ENCODE data around the gene ANK3.
A peak's percentile ranks its signal among the peaks of the same experiment; 100 is the strongest.

The ANK3 gene

GRCh38 chr10:60384708-60385398 is 4.8 kb downstream of the ANK3 start:
- peak; percentile 98 to 99 for DNase-seq (ENCODE audit: low read depth in 2 of 2)
- TF ChIP-seq, protein P1, sequence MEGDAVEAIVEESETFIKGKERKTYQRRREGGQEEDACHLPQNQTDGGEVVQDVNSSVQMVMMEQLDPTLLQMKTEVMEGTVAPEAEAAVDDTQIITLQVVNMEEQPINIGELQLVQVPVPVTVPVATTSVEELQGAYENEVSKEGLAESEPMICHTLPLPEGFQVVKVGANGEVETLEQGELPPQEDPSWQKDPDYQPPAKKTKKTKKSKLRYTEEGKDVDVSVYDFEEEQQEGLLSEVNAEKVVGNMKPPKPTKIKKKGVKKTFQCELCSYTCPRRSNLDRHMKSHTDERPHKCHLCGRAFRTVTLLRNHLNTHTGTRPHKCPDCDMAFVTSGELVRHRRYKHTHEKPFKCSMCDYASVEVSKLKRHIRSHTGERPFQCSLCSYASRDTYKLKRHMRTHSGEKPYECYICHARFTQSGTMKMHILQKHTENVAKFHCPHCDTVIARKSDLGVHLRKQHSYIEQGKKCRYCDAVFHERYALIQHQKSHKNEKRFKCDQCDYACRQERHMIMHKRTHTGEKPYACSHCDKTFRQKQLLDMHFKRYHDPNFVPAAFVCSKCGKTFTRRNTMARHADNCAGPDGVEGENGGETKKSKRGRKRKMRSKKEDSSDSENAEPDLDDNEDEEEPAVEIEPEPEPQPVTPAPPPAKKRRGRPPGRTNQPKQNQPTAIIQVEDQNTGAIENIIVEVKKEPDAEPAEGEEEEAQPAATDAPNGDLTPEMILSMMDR (IDR thresholded peaks at IDR 0.05; ENCODE audit: low read depth, low read length) = no peak
- no peak overlapping the region for H3K4me3 ChIP-seq (replicated peaks in 1 of 2; ENCODE audit: low read depth in 2 of 2, low read length in 2 of 2)

- TF ChIP-seq, protein P1 (IDR thresholded peaks at IDR 0.05; ENCODE audit: low read depth, low read length) = no peak
- peak; percentile 48 to 75 for DNase-seq (ENCODE audit: low read depth in 2 of 2)
- H3K4me3 ChIP-seq (replicated peaks in 1 of 2; ENCODE audit: low read depth in 2 of 2, low read length in 2 of 2) = no peak overlapping the region
Measured at GRCh38 chr10:60384011-60384410, 5.7 kb downstream of the ANK3 start.

- peak; percentile 31 to 77 for DNase-seq (ENCODE audit: low read depth in 2 of 2)
- TF ChIP-seq, protein P1 (IDR thresholded peaks at IDR 0.05; ENCODE audit: low read depth, low read length) = no peak
Measured at GRCh38 chr10:60382946-60383681, 6.6 kb downstream of the ANK3 start.

GRCh38 chr10:60380781-60381180 is 8.9 kb downstream of the ANK3 start:
- DNase-seq (ENCODE audit: low read depth in 2 of 2) = no peak
- H3K4me3 ChIP-seq (replicated peaks in 1 of 2; ENCODE audit: low read depth in 2 of 2, low read length in 2 of 2) = no peak overlapping the region
- TF ChIP-seq, protein P1 (IDR thresholded peaks at IDR 0.05; ENCODE audit: low read depth, low read length) = no peak

More at GRCh38 chr10:60382946-60383681, 6.6 kb downstream of the ANK3 start:
- no peak overlapping the region for H3K4me3 ChIP-seq (replicated peaks in 1 of 2; ENCODE audit: low read depth in 2 of 2, low read length in 2 of 2)

GRCh38 chr10:60377955-60378354 is 11.7 kb downstream of the ANK3 start:
- H3K4me3 ChIP-seq (replicated peaks in 1 of 2; ENCODE audit: low read depth in 2 of 2, low read length in 2 of 2) = no peak overlapping the region
- TF ChIP-seq, protein P1 (IDR thresholded peaks at IDR 0.05; ENCODE audit: low read depth, low read length) = no peak
- DNase-seq (ENCODE audit: low read depth in 2 of 2) = peak in 1 of 2 donors; percentile 60

- H3K4me3 ChIP-seq (replicated peaks in 1 of 2; ENCODE audit: low read depth in 2 of 2, low read length in 2 of 2) = no peak overlapping the region
- TF ChIP-seq, protein P1 (IDR thresholded peaks at IDR 0.05; ENCODE audit: low read depth, low read length) = no peak
- DNase-seq (ENCODE audit: low read depth in 2 of 2) = no peak
Measured at GRCh38 chr10:60377042-60377352, 12.7 kb downstream of the ANK3 start.
